K562 (cell line): ENCODE data around the gene PLCD4. TPM values are rescaled to one million over a fixed set of nuclear protein-coding genes. Genes with fewer than 3 reads are reported as not detected.

ENCODE experiments used
- ATAC-seq: fragments of 200-7000 bp; cut with Tn5 transposase; 3 replicates; pipeline ENCODE4 v1.9.1; 2020; ENCODE audit warnings: moderate library complexity
- BruUV-seq: library from RNA; stranded (reverse); fragments of 400-500 nt; replicated peaks from 2 replicates; lab custom pipeline; 2021; lab: Mats Ljungman, UMichigan
- CTCF ChIA-PET: fragments of 300-600 bp; formaldehyde crosslinking; extraction: SDS; loops from one replicate; lab custom pipeline; 2021; ENCODE audit warnings: low intra/inter-chr PET ratio; lab: Yijun Ruan, JAX
- POLR2A ChIA-PET: fragments of 300-600, 350-650 bp; sonication (Branson Sonifier 250); formaldehyde crosslinking; extraction: SDS; loops from one replicate; lab custom pipeline; 2021; ENCODE audit warnings: antibody characterized with exemption, inconsistent platforms; lab: Yijun Ruan, JAX
- DNase-seq, 4 experiments: peaks; one replicate each; pipeline versions ENCODE4 v3.0.0 to v3.0.0-alpha.2; 2011 to 2018; ENCODE audit warnings: low spot score in 3 of 4, mixed read lengths in 3 of 4; ENCODE audit errors: extremely low read depth in 1 of 4
- FAIRE-seq: peaks from 2 replicates; lab custom pipeline; 2011; peaks lifted over from hg19 to GRCh38; lab: Jason Lieb, UNC
- H2AFZ ChIP-seq: 2 replicates; pipeline ENCODE4 v1.6.0; 2011; ENCODE audit warnings: low read depth, low read length, control low read depth, inconsistent platforms
- H3K27ac ChIP-seq: fragments of 200-600 bp; 3 replicates; pipeline ENCODE4 v1.8.0; 2011; ENCODE audit warnings: low read depth, mild to moderate bottlenecking, control low read depth, inconsistent platforms, low read length, moderate library complexity, mixed read lengths; ENCODE audit errors: extremely low read depth
- H3K27me3 ChIP-seq, 2 experiments: fragments of 300-600 bp in 1 of 2; 2 replicates in 1 of 2; 3 replicates in 1 of 2; pipeline versions ENCODE4 v1.6.0 to v1.8.0; 2011; ENCODE audit warnings: inconsistent platforms in 2 of 2, low read length in 2 of 2, mild to moderate bottlenecking in 1 of 2, mixed read lengths in 1 of 2, moderate library complexity in 1 of 2; ENCODE audit not compliant: control insufficient read depth in 2 of 2, insufficient read depth in 2 of 2
- H3K36me3 ChIP-seq: fragments of 300-600 bp; 3 replicates; pipeline ENCODE4 v1.8.0; 2011; ENCODE audit warnings: mild to moderate bottlenecking, low read length, inconsistent platforms; ENCODE audit not compliant: control insufficient read depth, insufficient read depth
- H3K4me1 ChIP-seq, 2 experiments: fragments of 200-600 bp in 1 of 2; replicated peaks in 1 of 2; 2 replicates in 1 of 2; 3 replicates in 1 of 2; pipeline versions ENCODE4 v1.5.1 to v1.8.0; 2011; ENCODE audit warnings: inconsistent platforms in 2 of 2, low read length in 2 of 2, mild to moderate bottlenecking in 1 of 2, mixed read lengths in 1 of 2, moderate library complexity in 1 of 2; ENCODE audit not compliant: control insufficient read depth in 2 of 2, insufficient read depth in 2 of 2
- H3K4me2 ChIP-seq: 2 replicates; pipeline ENCODE4 v1.6.1; 2011; ENCODE audit warnings: low read length, control low read depth, inconsistent platforms, mixed read lengths; ENCODE audit not compliant: insufficient read depth
- H3K4me3 ChIP-seq: fragments of 200-600 bp; sonication (generic), shearing (Covaris generic); 2 replicates; pipeline ENCODE4 v1.5.1; 2016; ENCODE audit warnings: control low read depth, inconsistent platforms
- H3K79me2 ChIP-seq: fragments of 200-600 bp; 3 replicates; pipeline ENCODE4 v1.8.0; 2011; ENCODE audit warnings: low read length, inconsistent platforms; ENCODE audit not compliant: control insufficient read depth, insufficient read depth
- H3K9ac ChIP-seq, 2 experiments: 2 replicates each; pipeline versions ENCODE4 v1.6.0 to v1.6.1; 2011; ENCODE audit warnings: low read depth in 2 of 2, low read length in 2 of 2, control low read depth in 1 of 2, inconsistent platforms in 1 of 2, mild to moderate bottlenecking in 1 of 2, mixed read lengths in 1 of 2; ENCODE audit not compliant: insufficient read depth in 1 of 2
- H3K9me1 ChIP-seq: one replicate; pipeline ENCODE4 v1.6.0; 2011; ENCODE audit warnings: inconsistent platforms, mild to moderate bottlenecking, low read length, moderate library complexity; ENCODE audit not compliant: control insufficient read depth, insufficient read depth
- H3K9me3 ChIP-seq: replicated peaks from 2 replicates; pipeline ENCODE4 v1.5.1; 2011; ENCODE audit warnings: low read depth, low read length, inconsistent platforms; ENCODE audit not compliant: control insufficient read depth, insufficient read depth
- H4K20me1 ChIP-seq: replicated peaks from 2 replicates; pipeline ENCODE4 v1.6.1; 2011; ENCODE audit warnings: low read length, inconsistent platforms, mixed read lengths; ENCODE audit not compliant: control insufficient read depth, insufficient read depth
- CCNT2 ChIP-seq: IDR thresholded peaks from 2 replicates; pipeline ENCODE4 v1.6.1; 2011; ENCODE audit warnings: borderline replicate concordance, low read depth, mild to moderate bottlenecking, moderate library complexity, mixed read lengths, low read length; ENCODE audit not compliant: insufficient read length; ENCODE audit errors: extremely low read depth
- CHD1 ChIP-seq: fragments of 200-600 bp; sonication (generic); IDR thresholded peaks from one replicate; pipeline ENCODE4 v1.6.1; 2012; ENCODE audit warnings: mild to moderate bottlenecking, moderate library complexity, low read length, inconsistent platforms
- CHD2 ChIP-seq: IDR thresholded peaks from 2 replicates; pipeline ENCODE4 v1.6.1; 2011; ENCODE audit warnings: low read depth, low read length
- MEIS2 ChIP-seq: fragments of 450-650 bp; IDR thresholded peaks from 2 replicates; pipeline ENCODE4 v1.6.1; 2014; ENCODE audit warnings: mild to moderate bottlenecking; ENCODE audit not compliant: partially characterized antibody
- MNT ChIP-seq, 2 experiments: fragments of 450-650 bp; conservative IDR thresholded peaks; 2 replicates each; pipeline ENCODE4 v1.6.1; 2017; ENCODE audit warnings: mild to moderate bottlenecking in 2 of 2, moderate library complexity in 2 of 2
- NFRKB ChIP-seq: fragments of 450-650 bp; IDR thresholded peaks from 2 replicates; pipeline ENCODE4 v1.6.1; 2016; ENCODE audit warnings: low read depth
- NR2C2 ChIP-seq, 2 experiments: fragments of 200-800 bp in 1 of 2; sonication (Bioruptor generic) in 1 of 2; sonication (generic) in 1 of 2; formaldehyde crosslinking in 1 of 2; IDR thresholded peaks; 2 replicates each; pipeline versions ENCODE4 v1.6.1 to v1.8.0; 2016 to 2022; ENCODE audit warnings: mild to moderate bottlenecking in 1 of 2, missing compliant biosample characterization in 1 of 2, missing genetic modification characterization in 1 of 2, missing genetic modification reagents in 1 of 2
- NUFIP1 ChIP-seq: fragments of 450-650 bp; IDR thresholded peaks from 2 replicates; pipeline ENCODE4 v1.6.1; 2018; ENCODE audit not compliant: partially characterized antibody
- POLR2G ChIP-seq: fragments of 200-400 bp; formaldehyde crosslinking; IDR thresholded peaks from 2 replicates; pipeline ENCODE4 v1.6.1; 2017; ENCODE audit warnings: low read depth, mild to moderate bottlenecking, antibody characterized with exemption, low read length, moderate library complexity
- RBBP5 ChIP-seq: fragments of 200-600 bp; sonication (generic); IDR thresholded peaks from 2 replicates; pipeline ENCODE4 v1.6.1; 2012; ENCODE audit warnings: borderline replicate concordance, mild to moderate bottlenecking, low read length, control low read depth, inconsistent platforms; ENCODE audit not compliant: insufficient read depth, poor library complexity, severe bottlenecking
- RNF2 ChIP-seq: sonication (generic); IDR thresholded peaks from 2 replicates; pipeline ENCODE4 v1.6.1; 2016
- SIN3A ChIP-seq, 2 experiments: fragments of 150-350 bp in 1 of 2; IDR thresholded peaks; 2 replicates each; pipeline ENCODE4 v1.6.1; 2011 to 2016; ENCODE audit warnings: borderline replicate concordance in 2 of 2, low read depth in 2 of 2, low read length in 2 of 2, mild to moderate bottlenecking in 2 of 2, moderate library complexity in 2 of 2; ENCODE audit not compliant: control insufficient read depth in 1 of 2
- ZBTB8A ChIP-seq: fragments of 450-650 bp; IDR thresholded peaks from 2 replicates; pipeline ENCODE4 v1.6.1; 2018; ENCODE audit warnings: mild to moderate bottlenecking, moderate library complexity; ENCODE audit not compliant: partially characterized antibody
- ZFP36 ChIP-seq: fragments of 150-350 bp; IDR thresholded peaks from 2 replicates; pipeline ENCODE4 v1.6.1; 2018; ENCODE audit warnings: low read length, low read depth; ENCODE audit not compliant: partially characterized antibody
- ZFX ChIP-seq: sonication (generic); formaldehyde crosslinking; IDR thresholded peaks from 2 replicates; pipeline ENCODE4 v1.8.0; 2022; ENCODE audit warnings: mild to moderate bottlenecking, missing genetic modification reagents, moderate library complexity
- ZMIZ1 ChIP-seq, 2 experiments: fragments of 150-350 bp in 1 of 2; IDR thresholded peaks; 2 replicates each; pipeline ENCODE4 v1.6.1; 2012 to 2016; ENCODE audit warnings: low read depth in 2 of 2, low read length in 2 of 2, mild to moderate bottlenecking in 1 of 2, moderate library complexity in 1 of 2
- WGBS: fragments of 100-300 bp; shearing (Covaris generic); methylation state at CpG from one replicate; pipeline ENCODE4 v1.1.6; 2016; ENCODE audit warnings: low coverage, mixed read lengths; ENCODE audit not compliant: insufficient coverage; ENCODE audit errors: missing lambda C conversion rate; 5-methylcytosine and 5-hydroxymethylcytosine counted together
- in situ Hi-C: fragments of 300-500 bp; cut with MboI; formaldehyde crosslinking; loops from 4 replicates; pipeline ENCODE4 v1.15.0; 2018; ENCODE audit warnings: inconsistent platforms, mixed read lengths
- intact Hi-C: fragments of 100-400 bp; cut with micrococcal nuclease; formaldehyde crosslinking; loops from 2 replicates; pipeline ENCODE4 v1.14.2; 2022
- polyA plus RNA-seq, 8 experiments: library from polyadenylated mRNA; depleted of rRNA in 4 of 8; stranded (reverse) in 5 of 8; unstranded in 3 of 8; fragments of >200 nt; fragmentation: Nextera tagmentation in 2 of 8; fragmentation: Illumina TruSeq in 1 of 8; extraction: Ambion mirVana in 2 of 8; extraction: Trizol in 1 of 8; gene quantifications; 2 replicates each; pipeline versions ENCODE4 v1.2.1 to v1.2.3, GENCODE V29; 2011 to 2014; ENCODE audit warnings: inconsistent platforms in 1 of 8, missing spikeins in 1 of 8
- total RNA-seq, 7 experiments: library from RNA; depleted of rRNA in 6 of 7; stranded (reverse); fragments of >200 nt in 6 of 7; fragmentation: Illumina TruSeq in 2 of 7; extraction: Trizol in 2 of 7; gene quantifications; 2 replicates each; pipeline versions ENCODE4 v1.2.1 to v1.2.3, GENCODE V29; 2011 to 2021; ENCODE audit warnings: low replicate concordance in 1 of 7

Gene PLCD4
- total and polyA plus RNA-seq, 9 of the 15 experiments (the other 6 are each of a cell fraction or from before 2014, with no cell fraction given) = 0.13 to 0.38 TPM; not detected in 7

GRCh38 chr2:218569038-218569431 is 38.7 kb upstream of the PLCD4 start:
- intact Hi-C loops = loop anchor here (5.0 kb wide), 2 partner anchors 172 to 277 kb away; partner anchors contain the start of genes CTDSP1 and TMBIM1
- H3K4me2 ChIP-seq = peak overlapping the region; percentile 97
- CTCF ChIA-PET = interaction anchor here (0.6 kb wide), 1 partner anchor 306 kb away, joined by 3 read pairs; no protein-coding TSS in a partner anchor
- H3K36me3 ChIP-seq = peaks cover 41% of the 10 kb centered on the region; the same call in 2 of the 3 replicates
- peak overlapping the region; percentile 88 to 97 for H3K9ac ChIP-seq
- peak; percentile 55 for ATAC-seq
- H4K20me1 ChIP-seq = 0 out of 2 replicates have a peak, but pooled peaks cover 3% of the 10 kb centered on the region
- in situ Hi-C loops = no loop called here
- H3K9me3 ChIP-seq = no peaks in the 10 kb centered on the region
- FAIRE-seq = no peak
- H2AFZ ChIP-seq = peak overlapping the region; percentile 99
- H3K79me2 ChIP-seq = peaks cover 97% of the 10 kb centered on the region
- H3K9me1 ChIP-seq = no peaks in the 10 kb centered on the region
- no TSS peak for BruUV-seq
- POLR2A ChIA-PET = no interaction called here
- peak overlapping the region; percentile 94 for H3K27ac ChIP-seq
- H3K27me3 ChIP-seq = no peaks in the 10 kb centered on the region
- peaks cover 8 to 9% of the 10 kb centered on the region in 2 experiments; a peak in 4 of 5 replicates for H3K4me1 ChIP-seq
- peak in 2 of 4 experiments; percentile 27 to 55 for DNase-seq
- peak overlapping the region; percentile 77 for H3K4me3 ChIP-seq
- under 1% methylated on average over 27 of the region's 31 CpGs for WGBS
- TF ChIP-seq ZMIZ1 (IDR thresholded peaks at IDR 0.05; ENCODE audit: low read depth in 2 of 2, low read length in 2 of 2) (0 out of 4 replicates have a peak, but pooled peaks of 1 of the 2 experiments have one; percentile 6), POLR2G (peak; percentile 78), NR2C2 (CRISPR knock-in tag; IDR thresholded peaks at IDR 0.05) (no peak), NR2C2 (tag; IDR thresholded peaks at IDR 0.05) (peak; percentile 85; the same call in 1 of the 2 replicates), CCNT2 (peak; percentile 24), ZFX (peak; percentile 52; the same call in 1 of the 2 replicates), ZBTB8A (no peak), CHD2 (peak; percentile 59; the same call in 1 of the 2 replicates), CHD1 (peak; percentile 11), NFRKB (0 out of 2 replicates have a peak, but pooled peaks have one; percentile 19), MNT (conservative IDR thresholded peaks at IDR 0.05) (peak in 1 of 2 experiments; percentile 21; a peak in 2 of 4 replicates), ZFP36 (no peak), RBBP5 (peak; percentile 30), NUFIP1 (no peak), MEIS2 (peak; percentile 86), SIN3A (IDR thresholded peaks at IDR 0.05; ENCODE audit: borderline replicate concordance in 2 of 2, control insufficient read depth in 1 of 2, low read depth in 2 of 2, low read length in 2 of 2) (0 out of 4 replicates have a peak, but pooled peaks of 1 of the 2 experiments have one; percentile 34), RNF2 (no peak)
